ENCODE measurements around the gene MAP4K4.
A peak's percentile ranks its signal among the peaks of the same experiment; 100 is the strongest.

MAP4K4 gene

GRCh38 chr2:101846973-101847372, 149.5 kb downstream of the MAP4K4 start:
- no peak for DNase-seq

- no peak for DNase-seq
Measured at GRCh38 chr2:101847661-101848339, 150.3 kb downstream of the MAP4K4 start.

GRCh38 chr2:101848769-101849410, 151.4 kb downstream of the MAP4K4 start:
- DNase-seq: no peak

GRCh38 chr2:101850450-101850849, 152.9 kb downstream of the MAP4K4 start:
- DNase-seq: no peak

GRCh38 chr2:101850991-101851390, 153.5 kb downstream of the MAP4K4 start:
- DNase-seq: no peak

- no peak for DNase-seq
Measured at GRCh38 chr2:101852824-101853223, 155.3 kb downstream of the MAP4K4 start.

GRCh38 chr2:101854877-101855276, 157.4 kb downstream of the MAP4K4 start:
- DNase-seq: no peak

- DNase-seq: no peak
Measured at GRCh38 chr2:101855776-101856175, 158.3 kb downstream of the MAP4K4 start.

- DNase-seq: no peak
Measured at GRCh38 chr2:101858246-101858645, 160.7 kb downstream of the MAP4K4 start.

- DNase-seq: peak; percentile 36
Measured at GRCh38 chr2:101858910-101859309, 161.4 kb downstream of the MAP4K4 start.

GRCh38 chr2:101859604-101860003, 162.1 kb downstream of the MAP4K4 start:
- DNase-seq: no peak

GRCh38 chr2:101860157-101860556, 162.7 kb downstream of the MAP4K4 start:
- DNase-seq: no peak

GRCh38 chr2:101860782-101861181, 163.3 kb downstream of the MAP4K4 start:
- no peak for DNase-seq

GRCh38 chr2:101861382-101861781, 163.9 kb downstream of the MAP4K4 start:
- no peak for DNase-seq

GRCh38 chr2:101863534-101863933, 166.0 kb downstream of the MAP4K4 start:
- DNase-seq: no peak

GRCh38 chr2:101864426-101864825, 166.9 kb downstream of the MAP4K4 start:
- no peak for DNase-seq

- no peak for DNase-seq
Measured at GRCh38 chr2:101868525-101868924, 171.0 kb downstream of the MAP4K4 start.

GRCh38 chr2:101869527-101869926, 172.0 kb downstream of the MAP4K4 start:
- DNase-seq: no peak

- DNase-seq: no peak
Measured at GRCh38 chr2:101870444-101870843, 172.9 kb downstream of the MAP4K4 start.

GRCh38 chr2:101871480-101871879, 174.0 kb downstream of the MAP4K4 start:
- no peak for DNase-seq

- no peak for DNase-seq
Measured at GRCh38 chr2:101872480-101872879, 175.0 kb downstream of the MAP4K4 start.

GRCh38 chr2:101873543-101873942, 176.0 kb downstream of the MAP4K4 start:
- no peak for DNase-seq

GRCh38 chr2:101874069-101874468, 176.6 kb downstream of the MAP4K4 start:
- no peak for DNase-seq

GRCh38 chr2:101879466-101879865, 182.0 kb downstream of the MAP4K4 start:
- no peak for DNase-seq

- no peak for DNase-seq
Measured at GRCh38 chr2:101881131-101881530, 183.6 kb downstream of the MAP4K4 start.
